Measurements from ENCODE around the gene ANGPTL3.
"Not testable (repeated sequence)": the region's sequence is repeated elsewhere in the genome, so short reads cannot be mapped to it uniquely, and the experiment has no call there.

The ANGPTL3 gene

GRCh38 chr1:62597281-62597680, at the start of gene ANGPTL3:
Gene ANGPTL3, plus strand, starts transcription at chr1:62597520. Its CDS starts 47 bp downstream, at chr1:62597567.
- no peak within 1 kb of the TSS for H3K4me3 ChIP-seq (ENCODE audit: control insufficient read depth, low read depth, low read length)
- TF ChIP-seq CTCF (conservative IDR thresholded peaks at IDR 0.05; ENCODE audit: control insufficient read depth, insufficient read depth, low read depth, low read length), result no peak
- no peak for DNase-seq (ENCODE audit: low read depth)

GRCh38 chr1:62561306-62561705, 36.0 kb upstream of the ANGPTL3 start:
- no peak for DNase-seq (ENCODE audit: low read depth)
- no peak overlapping the region for H3K4me3 ChIP-seq (ENCODE audit: control insufficient read depth, low read depth, low read length)
- TF ChIP-seq CTCF (conservative IDR thresholded peaks at IDR 0.05; ENCODE audit: control insufficient read depth, insufficient read depth, low read depth, low read length), result no peak

- not testable (repeated sequence) for H3K4me3 ChIP-seq (ENCODE audit: control insufficient read depth, low read depth, low read length); DNase-seq (ENCODE audit: low read depth)
These were observed 30.1 kb upstream of the ANGPTL3 start for GRCh38 chr1:62567182-62567581.

GRCh38 chr1:62567926-62568325, 29.4 kb upstream of the ANGPTL3 start:
- not testable (repeated sequence) for H3K4me3 ChIP-seq (ENCODE audit: control insufficient read depth, low read depth, low read length); DNase-seq (ENCODE audit: low read depth)

GRCh38 chr1:62571517-62571916, 25.8 kb upstream of the ANGPTL3 start:
- H3K4me3 ChIP-seq (ENCODE audit: control insufficient read depth, low read depth, low read length); DNase-seq (ENCODE audit: low read depth): not testable (repeated sequence)

- DNase-seq (ENCODE audit: low read depth), result no peak
- no peak for TF ChIP-seq CTCF (conservative IDR thresholded peaks at IDR 0.05; ENCODE audit: control insufficient read depth, insufficient read depth, low read depth, low read length)
- H3K4me3 ChIP-seq (ENCODE audit: control insufficient read depth, low read depth, low read length), result no peak overlapping the region
These were observed 24.8 kb upstream of the ANGPTL3 start for GRCh38 chr1:62572476-62572875.

- no peak for TF ChIP-seq CTCF (conservative IDR thresholded peaks at IDR 0.05; ENCODE audit: control insufficient read depth, insufficient read depth, low read depth, low read length)
- no peak overlapping the region for H3K4me3 ChIP-seq (ENCODE audit: control insufficient read depth, low read depth, low read length)
- DNase-seq (ENCODE audit: low read depth), result no peak
These were observed 23.6 kb upstream of the ANGPTL3 start for GRCh38 chr1:62573675-62574074.

- no peak overlapping the region for H3K4me3 ChIP-seq (ENCODE audit: control insufficient read depth, low read depth, low read length)
- no peak for TF ChIP-seq CTCF (conservative IDR thresholded peaks at IDR 0.05; ENCODE audit: control insufficient read depth, insufficient read depth, low read depth, low read length)
These were observed 11.7 kb upstream of the ANGPTL3 start for GRCh38 chr1:62585469-62586155.

More at GRCh38 chr1:62585469-62586155, 11.7 kb upstream of the ANGPTL3 start:
- no peak for DNase-seq (ENCODE audit: low read depth)

All from fibroblast of mammary gland (primary cell).